Measurements from ENCODE around the gene RANBP10. TPM values are rescaled to one million over a fixed set of nuclear protein-coding genes. Genes with fewer than 3 reads are reported as not detected.

RANBP10 gene
- total RNA-seq, 1 donor from 2014 or later: 34.1 TPM

DNA sequence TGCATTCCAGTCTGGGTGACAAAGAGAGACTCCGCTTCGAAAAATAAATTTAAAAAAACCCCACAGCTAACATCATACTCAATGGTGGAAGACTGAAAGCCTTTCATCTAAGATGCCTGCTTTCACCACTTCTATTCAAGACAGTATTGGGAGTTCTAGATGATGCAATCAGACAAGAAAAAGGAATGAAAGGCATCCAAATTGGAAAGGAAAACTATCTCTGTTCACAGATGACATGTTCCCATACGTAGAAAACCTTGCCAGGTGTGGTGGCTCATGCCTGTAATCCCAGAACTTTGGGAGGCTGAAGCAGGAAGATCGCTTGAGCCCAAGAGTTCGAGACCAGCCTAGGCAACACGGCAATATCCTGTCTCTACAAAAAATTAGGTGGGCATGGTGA lies 31.1 kb downstream of the RANBP10 start:
- H3K9me3 Mint-ChIP-seq (ENCODE audit: low read depth): no peaks in the 10 kb centered on the region
- H3K4me1 Mint-ChIP-seq (ENCODE audit: low read depth): peaks cover 1% of the 10 kb centered on the region
- TF ChIP-seq, protein P1, sequence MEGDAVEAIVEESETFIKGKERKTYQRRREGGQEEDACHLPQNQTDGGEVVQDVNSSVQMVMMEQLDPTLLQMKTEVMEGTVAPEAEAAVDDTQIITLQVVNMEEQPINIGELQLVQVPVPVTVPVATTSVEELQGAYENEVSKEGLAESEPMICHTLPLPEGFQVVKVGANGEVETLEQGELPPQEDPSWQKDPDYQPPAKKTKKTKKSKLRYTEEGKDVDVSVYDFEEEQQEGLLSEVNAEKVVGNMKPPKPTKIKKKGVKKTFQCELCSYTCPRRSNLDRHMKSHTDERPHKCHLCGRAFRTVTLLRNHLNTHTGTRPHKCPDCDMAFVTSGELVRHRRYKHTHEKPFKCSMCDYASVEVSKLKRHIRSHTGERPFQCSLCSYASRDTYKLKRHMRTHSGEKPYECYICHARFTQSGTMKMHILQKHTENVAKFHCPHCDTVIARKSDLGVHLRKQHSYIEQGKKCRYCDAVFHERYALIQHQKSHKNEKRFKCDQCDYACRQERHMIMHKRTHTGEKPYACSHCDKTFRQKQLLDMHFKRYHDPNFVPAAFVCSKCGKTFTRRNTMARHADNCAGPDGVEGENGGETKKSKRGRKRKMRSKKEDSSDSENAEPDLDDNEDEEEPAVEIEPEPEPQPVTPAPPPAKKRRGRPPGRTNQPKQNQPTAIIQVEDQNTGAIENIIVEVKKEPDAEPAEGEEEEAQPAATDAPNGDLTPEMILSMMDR (IDR thresholded peaks at IDR 0.05; ENCODE audit: unreplicated experiment): no peak
- no peak overlapping the region for H3K4me3 Mint-ChIP-seq (ENCODE audit: low read depth)
- H3K27ac Mint-ChIP-seq: no peak overlapping the region
- H3K27me3 Mint-ChIP-seq: no peaks in the 10 kb centered on the region
- no peak for DNase-seq (ENCODE audit: low spot score, unreplicated experiment)
- H3K36me3 Mint-ChIP-seq (ENCODE audit: insufficient read depth): peaks cover 15% of the 10 kb centered on the region

DNA sequence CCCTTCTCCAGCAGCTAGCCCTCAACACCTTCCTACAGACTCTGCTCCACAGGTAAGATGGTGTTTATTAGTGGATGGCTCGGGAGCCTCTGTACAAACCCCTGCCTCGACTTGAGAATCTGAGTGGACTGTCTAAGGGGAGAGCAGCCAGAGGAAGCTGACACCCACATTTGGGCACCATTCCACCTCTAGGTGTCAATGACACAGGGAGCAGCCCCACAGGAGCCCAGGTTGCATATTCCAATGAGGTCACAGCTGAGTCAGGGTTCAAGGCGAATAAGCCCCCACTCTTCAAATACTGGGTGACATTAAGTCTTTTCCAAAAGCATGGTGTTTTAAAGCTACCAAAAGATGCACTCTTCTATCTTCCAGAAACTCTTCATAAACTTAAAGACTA lies 31.9 kb downstream of the RANBP10 start:
- no peaks in the 10 kb centered on the region for H3K27me3 Mint-ChIP-seq
- no peak overlapping the region for H3K27ac Mint-ChIP-seq
- peaks cover 16% of the 10 kb centered on the region for H3K36me3 Mint-ChIP-seq (ENCODE audit: insufficient read depth)
- DNase-seq (ENCODE audit: low spot score, unreplicated experiment): no peak
- peaks cover 1% of the 10 kb centered on the region for H3K4me1 Mint-ChIP-seq (ENCODE audit: low read depth)
- no peaks in the 10 kb centered on the region for H3K9me3 Mint-ChIP-seq (ENCODE audit: low read depth)
- TF ChIP-seq, protein P1 (IDR thresholded peaks at IDR 0.05; ENCODE audit: unreplicated experiment): no peak
- H3K4me3 Mint-ChIP-seq (ENCODE audit: low read depth): no peak overlapping the region

DNA sequence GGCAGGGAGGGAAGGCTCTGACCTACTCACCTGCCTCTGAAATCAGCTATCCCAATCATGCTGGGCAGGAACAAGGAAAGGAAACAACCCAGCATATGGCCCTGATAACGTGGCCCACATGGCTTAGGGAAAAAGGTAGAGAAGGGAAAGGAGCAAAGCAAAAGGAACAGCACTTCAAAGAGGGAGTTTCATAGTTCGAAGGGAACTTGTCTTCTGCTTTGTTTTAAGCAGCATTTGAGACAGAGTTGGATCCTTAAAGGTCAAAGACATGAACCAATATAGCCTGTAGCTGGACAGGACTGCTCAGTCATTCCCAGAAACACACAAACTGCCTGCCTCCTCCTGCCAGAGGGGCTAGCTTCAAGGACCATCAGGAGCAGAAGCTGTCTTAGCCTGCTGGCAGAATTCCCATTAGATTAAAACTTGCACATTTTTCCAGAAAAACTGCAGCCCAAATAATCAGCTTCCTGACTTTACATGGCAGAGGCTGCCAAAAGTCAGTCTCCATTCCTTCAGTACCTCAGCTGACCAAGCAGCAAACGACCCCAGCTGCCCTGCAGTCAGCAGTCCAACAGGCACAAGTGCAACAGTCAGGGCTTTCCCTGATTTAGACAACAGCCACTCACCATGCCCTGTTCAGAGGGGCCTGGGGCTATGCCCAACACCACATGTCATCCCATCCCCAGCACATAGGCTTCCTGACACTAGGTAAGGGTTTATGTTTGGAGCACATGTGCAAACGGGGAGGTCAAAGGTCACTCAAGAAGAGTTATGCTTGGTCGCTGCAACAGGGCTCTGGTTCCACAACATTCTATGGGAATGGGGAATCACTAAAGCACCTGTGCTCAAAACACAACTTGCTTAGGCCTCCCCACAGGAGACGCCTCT lies 32.5 kb downstream of the RANBP10 start:
- Mint-ChIP-seq H3K27ac (peak overlapping the region; percentile 73), H3K36me3 (ENCODE audit: insufficient read depth) (peaks cover 16% of the 10 kb centered on the region), H3K4me3 (ENCODE audit: low read depth) (no peak overlapping the region), H3K9me3 (ENCODE audit: low read depth) (no peaks in the 10 kb centered on the region), H3K4me1 (ENCODE audit: low read depth) (peaks cover 1% of the 10 kb centered on the region), H3K27me3 (no peaks in the 10 kb centered on the region)
- TF ChIP-seq, protein P1 (IDR thresholded peaks at IDR 0.05; ENCODE audit: unreplicated experiment): no peak
- no peak for DNase-seq (ENCODE audit: low spot score, unreplicated experiment)

DNA sequence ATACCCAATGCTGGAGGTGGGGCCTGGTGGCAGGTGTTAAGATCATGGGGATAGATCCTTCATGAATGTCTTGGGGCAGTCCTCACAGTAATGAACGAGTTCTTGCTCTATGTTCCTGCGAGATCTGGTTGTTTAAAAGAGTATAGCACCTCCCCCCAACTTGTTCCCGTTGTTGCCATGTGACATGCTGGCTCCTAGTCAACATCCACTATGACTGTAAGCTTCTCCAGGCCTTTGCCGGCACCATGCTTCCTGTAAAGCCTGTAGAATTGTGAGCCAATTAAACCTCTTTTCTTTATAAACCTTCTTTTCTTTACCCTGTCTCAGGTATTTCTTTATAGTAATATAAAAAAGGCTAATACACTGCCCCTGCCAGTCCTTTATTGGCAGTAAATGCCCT lies 33.3 kb downstream of the RANBP10 start:
- H3K27me3 Mint-ChIP-seq: no peaks in the 10 kb centered on the region
- TF ChIP-seq, protein P1 (IDR thresholded peaks at IDR 0.05; ENCODE audit: unreplicated experiment): no peak
- no peak overlapping the region for H3K4me3 Mint-ChIP-seq (ENCODE audit: low read depth)
- no peak overlapping the region for H3K27ac Mint-ChIP-seq
- no peaks in the 10 kb centered on the region for H3K9me3 Mint-ChIP-seq (ENCODE audit: low read depth)
- DNase-seq (ENCODE audit: low spot score, unreplicated experiment): no peak
- H3K36me3 Mint-ChIP-seq (ENCODE audit: insufficient read depth): peaks cover 16% of the 10 kb centered on the region
- peaks cover 1% of the 10 kb centered on the region for H3K4me1 Mint-ChIP-seq (ENCODE audit: low read depth)

DNA sequence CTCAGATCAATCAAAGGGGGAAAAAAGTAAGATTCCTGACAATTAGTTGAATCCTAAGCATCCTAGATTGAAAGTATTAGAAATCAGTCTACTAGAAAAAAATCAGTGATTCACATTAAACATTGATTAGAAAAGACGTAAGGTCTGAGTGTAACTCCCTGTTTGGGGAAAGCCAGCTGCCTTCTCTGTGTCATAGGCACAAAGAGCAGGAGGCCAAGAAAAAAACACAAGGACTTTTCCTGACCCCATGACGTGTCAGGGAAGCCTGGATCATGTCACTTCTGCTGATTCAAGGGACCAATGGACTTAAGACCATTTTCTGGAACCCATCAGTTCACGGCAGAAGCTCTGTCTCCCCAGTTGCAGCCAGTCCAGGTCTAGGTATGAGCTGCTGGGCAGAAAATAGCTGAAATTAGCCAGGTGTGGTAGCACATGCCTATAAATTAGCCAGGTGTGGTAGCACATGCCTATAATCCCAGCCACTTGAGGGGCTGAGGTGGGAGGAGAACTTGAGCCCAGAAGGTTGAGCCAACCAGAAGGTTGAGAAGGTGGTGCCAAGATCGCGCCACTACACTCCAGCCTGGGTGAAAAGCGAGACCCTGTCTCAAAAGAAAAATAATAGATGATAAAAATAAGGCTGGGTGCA lies 35.9 kb downstream of the RANBP10 start:
- no peak for DNase-seq (ENCODE audit: low spot score, unreplicated experiment)
- Mint-ChIP-seq H3K27ac (peak overlapping the region; percentile 71), H3K4me3 (ENCODE audit: low read depth) (no peak overlapping the region), H3K9me3 (ENCODE audit: low read depth) (no peaks in the 10 kb centered on the region), H3K4me1 (ENCODE audit: low read depth) (peaks cover 1% of the 10 kb centered on the region), H3K36me3 (ENCODE audit: insufficient read depth) (peaks cover 15% of the 10 kb centered on the region), H3K27me3 (no peaks in the 10 kb centered on the region)
- TF ChIP-seq, protein P1 (IDR thresholded peaks at IDR 0.05; ENCODE audit: unreplicated experiment): no peak
